Ureter (tissue), 1 donor: ENCODE measurements around the gene MICB. TPM values are rescaled to one million over a fixed set of nuclear protein-coding genes. Genes with fewer than 3 reads are reported as not detected.
"Not testable (repeated sequence)": the region's sequence is repeated elsewhere in the genome, so short reads cannot be mapped to it uniquely, and the experiment has no call there.

Source experiments
- DNase-seq: peaks from one replicate; pipeline ENCODE4 v3.0.0-alpha.2; 2020; ENCODE audit warnings: low spot score
- total RNA-seq: library from RNA; stranded (reverse); gene quantifications from one replicate; pipeline ENCODE4 v1.2.4, GENCODE V29; 2023
- donor health status: DM: yes; HTN: yes; CAD: no.

Gene MICB
- total RNA-seq, 1 donor from 2014 or later: 2.9 TPM

- not testable (repeated sequence) for DNase-seq
Observed at GRCh38 chr6:31499648-31500047, 1.7 kb downstream of the MICB start.

DNA sequence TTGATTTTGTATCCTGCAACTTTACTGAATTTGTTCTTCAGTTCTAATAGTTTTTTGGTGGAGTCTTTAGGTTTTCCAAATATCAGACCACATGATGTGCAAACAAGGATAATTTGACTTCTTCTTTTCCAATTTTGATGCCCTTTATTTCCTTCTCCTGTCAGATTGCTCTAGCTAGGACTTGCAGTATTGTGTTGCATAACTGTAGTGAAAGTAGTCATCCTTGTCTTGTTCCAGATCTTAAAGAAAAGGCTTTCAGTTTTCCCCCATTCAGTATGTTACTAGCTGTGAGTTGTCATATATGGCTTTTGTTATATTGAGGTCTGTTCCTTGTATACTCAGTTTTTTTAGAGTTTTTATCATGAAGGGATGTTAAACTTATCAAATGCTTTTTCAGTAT lies 4.6 kb downstream of the MICB start:
- DNase-seq: no peak

- DNase-seq: not testable (repeated sequence)
Observed at GRCh38 chr6:31509036-31509435, 11.1 kb downstream of the MICB start.

DNA sequence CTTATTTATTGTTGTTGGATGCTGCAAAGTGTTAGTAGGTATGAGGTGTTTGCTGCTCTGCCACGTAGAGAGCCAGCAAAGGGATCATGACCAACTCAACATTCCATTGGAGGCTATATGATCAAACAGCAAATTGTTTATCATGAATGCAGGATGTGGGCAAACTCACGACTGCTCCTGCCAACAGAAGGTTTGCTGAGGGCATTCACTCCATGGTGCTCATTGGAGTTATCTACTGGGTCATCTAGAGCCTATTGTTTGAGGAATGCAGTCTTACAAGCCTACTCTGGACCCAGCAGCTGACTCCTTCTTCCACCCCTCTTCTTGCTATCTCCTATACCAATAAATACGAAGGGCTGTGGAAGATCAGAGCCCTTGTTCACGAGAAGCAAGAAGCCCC lies 12.1 kb downstream of the MICB start:
- DNase-seq: no peak

GRCh38 chr6:31513456-31514165 lies 15.7 kb downstream of the MICB start:
- DNase-seq: no peak

- no peak for DNase-seq
Observed at GRCh38 chr6:31521835-31522234, 23.9 kb downstream of the MICB start.

DNA sequence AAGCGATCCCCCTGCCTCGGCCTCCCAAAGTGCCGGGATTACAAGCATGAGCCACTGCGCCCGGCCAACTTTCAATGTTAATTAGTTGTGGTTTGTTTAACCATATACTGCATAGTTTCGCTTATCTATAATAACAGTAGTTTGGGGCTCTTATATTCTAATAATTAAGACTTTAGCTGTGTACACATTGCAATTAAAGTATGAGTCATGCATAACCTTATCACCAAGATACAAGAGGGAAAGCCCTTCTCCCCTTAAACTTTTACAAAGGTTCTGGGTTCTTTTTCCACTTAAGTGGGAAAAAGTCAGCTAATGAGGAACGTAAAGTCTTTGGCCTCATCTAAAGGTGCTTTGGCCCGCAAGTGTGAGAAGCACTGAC lies 27.6 kb downstream of the MICB start:
- DNase-seq: no peak

- no peak for DNase-seq
Observed at GRCh38 chr6:31525932-31526591, 28.1 kb downstream of the MICB start.

- no peak for DNase-seq
Observed at GRCh38 chr6:31528307-31528777, 30.4 kb downstream of the MICB start.

DNA sequence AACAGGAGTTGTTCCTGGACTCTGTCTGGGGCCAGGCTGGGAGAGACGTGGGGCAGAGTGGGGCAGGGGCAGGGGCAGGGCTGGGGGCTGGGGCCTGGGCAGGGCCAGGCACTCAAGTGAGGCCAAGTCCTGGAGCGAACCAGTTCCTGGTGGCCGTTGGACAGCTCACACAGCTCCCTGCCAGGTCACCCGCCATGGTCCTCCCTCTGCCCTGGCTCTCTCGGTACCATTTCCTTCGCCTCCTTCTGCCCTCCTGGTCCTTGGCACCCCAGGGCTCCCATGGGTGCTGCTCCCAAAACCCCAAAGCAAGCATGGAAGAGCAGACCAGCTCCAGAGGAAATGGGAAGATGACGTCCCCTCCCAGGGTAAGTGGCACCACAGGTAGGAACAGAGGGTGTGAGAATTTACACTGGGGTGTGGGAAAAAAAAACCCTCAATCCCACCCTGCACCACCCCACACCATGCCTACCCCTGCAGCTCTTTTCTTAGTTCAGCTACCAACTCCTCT lies 30.9 kb downstream of the MICB start, which contains the start of gene MCCD1:
TSS of gene MCCD1 (plus strand) at position 142 of the 508 bp plus-strand sequence. CDS start at position 195, 53 bp downstream.
- DNase-seq: no peak

- DNase-seq: no peak
Observed at GRCh38 chr6:31529329-31530150, 31.6 kb downstream of the MICB start.

GRCh38 chr6:31530659-31531058 lies 32.7 kb downstream of the MICB start:
- no peak for DNase-seq

DNA sequence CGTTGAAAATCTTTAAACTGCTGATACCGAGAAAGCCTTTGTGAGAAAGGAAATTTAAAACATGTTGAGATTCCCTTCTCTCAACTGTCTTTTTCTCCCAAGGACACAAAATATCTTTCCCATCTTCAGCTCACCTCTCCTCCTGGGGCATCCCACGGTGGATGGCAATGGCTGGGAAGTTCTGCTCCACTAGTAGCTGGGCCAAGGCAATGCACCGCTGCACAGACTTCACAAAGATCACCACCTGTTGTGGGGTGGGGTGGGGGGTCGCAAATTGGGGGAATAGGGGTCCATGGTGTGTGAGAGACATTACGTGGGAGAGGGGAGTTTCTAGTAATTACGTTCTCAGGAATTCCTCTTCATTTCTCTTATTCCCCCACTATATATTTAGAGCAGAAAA lies 33.2 kb downstream of the MICB start:
- DNase-seq: no peak

DNA sequence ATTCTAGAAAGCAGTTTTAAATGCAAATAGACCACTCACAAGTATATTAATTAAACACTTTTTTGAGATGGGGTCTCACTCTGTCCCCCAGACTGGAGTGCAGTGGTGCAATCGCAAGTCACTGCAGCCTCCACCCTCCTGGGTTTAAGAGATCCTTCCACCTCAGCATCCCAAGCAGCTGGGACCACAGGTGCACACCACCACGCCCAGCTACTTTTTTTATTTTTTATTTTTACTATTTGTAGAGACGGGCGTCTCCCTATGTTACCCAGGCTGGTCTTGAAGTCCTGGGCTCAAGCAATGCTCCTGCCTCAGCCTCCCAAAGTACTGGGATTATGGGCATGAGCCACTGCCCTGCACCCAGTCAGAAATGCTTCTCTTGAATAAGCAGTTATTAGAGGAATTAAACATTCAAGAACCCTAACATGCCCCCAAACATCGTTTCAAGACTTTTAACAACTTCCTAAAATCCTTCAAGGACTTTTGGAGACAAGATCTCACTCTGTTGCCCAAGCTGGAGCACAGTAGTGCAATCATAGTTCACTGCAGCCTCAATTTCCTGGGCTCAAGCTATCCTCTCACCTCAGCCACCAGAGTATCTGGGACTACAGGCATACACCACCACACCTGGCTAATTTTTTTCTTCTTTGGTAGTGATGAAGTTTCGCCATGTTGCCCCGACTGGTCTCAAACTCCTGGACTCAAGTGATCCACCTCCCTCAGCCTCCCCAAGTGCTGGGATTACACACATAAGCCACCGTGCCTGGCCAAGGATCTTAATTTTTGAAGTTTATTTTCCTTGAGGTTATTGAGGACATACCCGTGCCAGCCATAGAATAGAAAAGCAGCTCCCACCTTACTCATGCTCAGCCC lies 34.1 kb downstream of the MICB start:
- no peak for DNase-seq

- DNase-seq: no peak
Observed at GRCh38 chr6:31532644-31533454, 34.9 kb downstream of the MICB start.

DNA sequence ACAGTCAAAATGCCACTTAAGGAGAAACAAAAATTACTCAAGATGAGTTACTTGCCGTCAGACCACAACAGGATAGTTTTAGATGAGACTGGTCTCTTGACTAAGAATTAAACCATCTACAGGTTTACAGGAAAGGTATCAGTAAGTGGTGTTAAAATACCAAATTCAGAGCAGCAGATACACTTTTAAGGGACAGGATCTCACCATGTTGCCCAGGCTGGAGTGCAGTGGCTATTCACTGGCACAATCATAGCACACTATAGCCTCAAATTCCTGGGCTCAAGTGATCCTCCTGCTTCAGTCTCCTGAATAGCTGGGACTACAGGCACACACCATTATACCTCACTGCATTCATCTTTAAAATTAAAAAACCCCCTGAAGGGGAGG lies 35.5 kb downstream of the MICB start:
- DNase-seq: no peak

GRCh38 chr6:31534011-31534410 lies 36.1 kb downstream of the MICB start:
- DNase-seq: no peak

GRCh38 chr6:31534521-31535040 lies 36.6 kb downstream of the MICB start:
- DNase-seq: no peak

DNA sequence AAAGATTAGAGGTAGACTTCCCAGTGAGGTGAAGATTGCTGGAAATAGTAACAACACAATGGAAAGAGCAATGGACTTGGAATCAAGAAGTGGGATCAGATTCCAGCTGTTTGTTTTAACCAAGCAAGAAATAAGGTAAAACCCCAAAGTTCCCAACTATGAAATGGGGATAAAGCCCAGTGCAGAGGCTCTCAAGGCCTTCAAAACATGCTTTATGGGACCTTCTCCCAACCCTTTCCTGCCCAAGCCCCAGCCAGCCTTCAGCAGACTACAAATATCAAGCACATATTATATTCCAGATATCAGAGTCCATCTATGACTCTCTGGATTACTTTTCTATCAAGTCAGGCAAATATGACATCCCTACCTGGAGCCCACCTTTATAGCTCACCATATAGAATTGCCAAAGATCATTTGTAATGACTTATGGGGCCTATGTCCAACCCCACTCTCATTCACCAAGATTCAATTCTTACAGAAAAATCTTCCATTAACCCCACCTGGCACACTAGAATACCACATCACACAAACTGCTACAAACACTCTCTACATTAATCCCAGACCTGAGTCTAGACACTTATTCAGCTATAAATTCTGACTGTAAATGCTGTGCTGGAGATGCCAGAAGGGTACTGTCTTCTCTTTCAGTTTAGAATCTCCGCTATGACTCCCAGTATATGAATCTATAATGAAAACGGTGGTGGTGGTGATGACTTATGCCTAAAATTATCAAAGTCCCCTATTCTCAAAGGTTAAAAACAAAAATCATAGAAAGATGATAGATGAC lies 37.8 kb downstream of the MICB start:
- DNase-seq: no peak
